SKM-1 (cell line): ENCODE results near the gene PIGT.

Experiments
- DNase-seq: peaks from one replicate; lab custom pipeline; 2025; ENCODE audit not compliant: unreplicated experiment; lab: John Stamatoyannopoulos, UW

The PIGT gene

DNA sequence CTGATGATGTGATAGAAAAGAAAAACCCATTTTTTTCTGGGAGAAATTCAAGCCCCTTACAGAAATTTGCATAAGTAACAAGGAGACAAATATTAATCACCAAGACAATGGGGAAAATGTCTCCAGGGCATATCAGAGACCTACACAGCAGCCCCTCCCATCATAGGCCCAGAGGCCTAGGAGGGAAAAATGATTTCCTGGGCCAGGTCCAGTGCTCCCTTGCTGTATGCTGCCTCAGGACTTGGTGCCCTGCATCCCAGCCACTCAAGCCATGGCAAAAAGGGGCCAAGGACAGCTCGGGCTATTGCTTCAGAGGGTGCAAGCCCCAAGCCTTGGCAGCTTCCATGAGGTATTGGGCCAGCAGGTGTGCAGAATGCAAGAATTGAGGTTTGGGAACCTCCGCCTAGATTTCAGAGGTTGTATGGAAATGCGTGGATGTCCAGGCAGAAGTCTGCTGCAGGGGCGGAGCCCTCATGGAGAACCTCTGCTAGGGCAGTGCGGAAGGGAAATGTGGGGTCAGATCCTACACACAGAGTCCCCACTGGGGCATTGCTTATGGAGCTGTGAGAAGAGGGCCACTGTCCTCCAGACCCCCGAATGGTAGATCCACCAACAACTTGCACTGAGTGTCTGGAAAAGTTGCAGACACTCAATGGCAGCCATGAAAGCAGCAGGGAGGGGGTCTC is 15.5 kb upstream of the PIGT start:
- no peak for DNase-seq

GRCh38 chr20:45402946-45403345 is 13.0 kb upstream of the PIGT start:
- no peak for DNase-seq

GRCh38 chr20:45404438-45404837 is 11.5 kb upstream of the PIGT start:
- no peak for DNase-seq

DNA sequence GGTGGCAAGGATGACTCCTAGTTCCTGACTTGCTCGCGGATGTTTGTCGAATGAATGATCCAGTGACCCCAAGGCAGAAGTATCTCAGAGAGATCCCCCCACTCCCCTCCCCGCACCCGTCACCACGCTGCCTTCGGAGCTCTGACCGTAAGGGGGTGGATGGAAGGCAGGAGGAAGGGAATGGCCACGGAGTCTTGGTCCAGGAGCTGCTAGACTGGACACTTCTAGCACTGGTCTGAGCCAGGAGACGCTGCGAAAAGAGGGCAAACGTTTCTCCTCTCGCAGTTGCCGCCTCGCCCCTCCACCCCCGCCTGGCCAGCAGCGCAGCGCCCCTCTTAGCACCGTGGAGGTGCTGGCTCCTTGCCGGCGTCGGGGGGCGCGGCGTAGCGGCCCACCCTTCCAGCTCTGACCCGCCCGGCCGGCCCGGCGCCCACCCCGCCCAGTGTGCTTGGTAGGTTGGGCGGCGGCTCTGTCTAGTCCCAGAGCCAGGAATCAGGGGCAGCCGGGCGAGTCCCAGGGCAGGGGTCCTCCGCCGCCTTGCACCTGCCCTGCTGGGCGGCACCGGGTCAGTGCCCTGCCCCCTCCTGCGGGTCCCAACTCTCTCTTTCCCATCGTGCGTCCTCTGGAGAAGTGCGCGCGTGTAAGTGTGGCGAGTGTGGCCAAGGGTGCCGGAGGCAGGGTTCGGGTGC is 10.2 kb upstream of the PIGT start:
- no peak for DNase-seq

- DNase-seq, result no peak
Measured at GRCh38 chr20:45406260-45407066, 9.5 kb upstream of the PIGT start.

DNA sequence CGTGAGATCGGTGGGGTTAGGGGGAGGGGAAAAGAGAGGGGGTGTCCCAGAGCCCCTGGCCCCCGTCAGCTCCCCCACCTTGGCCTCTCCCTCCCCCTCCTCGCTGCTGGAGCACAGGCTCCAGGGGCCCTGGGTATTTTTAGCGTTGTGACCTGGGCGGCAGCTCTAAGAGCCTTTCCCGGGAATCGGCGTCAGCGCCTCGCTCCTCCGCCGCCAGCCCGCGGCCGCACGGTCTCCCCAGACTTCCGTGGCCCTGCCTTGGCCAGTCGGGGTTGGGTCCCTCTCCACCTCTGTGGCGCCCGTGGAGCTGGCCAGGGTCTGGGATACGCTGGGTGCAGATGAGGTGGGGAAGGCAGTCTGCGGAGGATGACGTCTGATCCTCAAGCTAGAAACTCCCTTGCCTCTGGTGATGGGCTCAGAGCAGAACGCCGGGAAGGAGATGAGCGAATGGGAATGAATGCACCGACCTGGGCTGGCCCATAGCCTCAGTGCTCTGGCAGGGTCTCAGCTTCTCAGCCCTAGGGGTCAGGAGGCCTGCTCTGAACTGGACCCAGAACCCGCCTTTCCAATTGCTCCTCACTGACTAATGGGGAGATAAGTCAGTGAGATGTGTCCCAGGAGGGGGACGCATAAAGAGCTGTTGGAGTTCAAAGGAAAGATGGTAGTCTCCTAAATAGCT is 8.7 kb upstream of the PIGT start:
- no peak for DNase-seq

- DNase-seq, result no peak
Measured at GRCh38 chr20:45407783-45408645, 7.9 kb upstream of the PIGT start, which contains the start of gene DBNDD2. TSS of gene DBNDD2 (plus strand) at chr20:45408289. CDS start at chr20:45408468, 179 bp downstream.

- DNase-seq, result no peak
Measured at GRCh38 chr20:45408646-45409213, 7.2 kb upstream of the PIGT start.

DNA sequence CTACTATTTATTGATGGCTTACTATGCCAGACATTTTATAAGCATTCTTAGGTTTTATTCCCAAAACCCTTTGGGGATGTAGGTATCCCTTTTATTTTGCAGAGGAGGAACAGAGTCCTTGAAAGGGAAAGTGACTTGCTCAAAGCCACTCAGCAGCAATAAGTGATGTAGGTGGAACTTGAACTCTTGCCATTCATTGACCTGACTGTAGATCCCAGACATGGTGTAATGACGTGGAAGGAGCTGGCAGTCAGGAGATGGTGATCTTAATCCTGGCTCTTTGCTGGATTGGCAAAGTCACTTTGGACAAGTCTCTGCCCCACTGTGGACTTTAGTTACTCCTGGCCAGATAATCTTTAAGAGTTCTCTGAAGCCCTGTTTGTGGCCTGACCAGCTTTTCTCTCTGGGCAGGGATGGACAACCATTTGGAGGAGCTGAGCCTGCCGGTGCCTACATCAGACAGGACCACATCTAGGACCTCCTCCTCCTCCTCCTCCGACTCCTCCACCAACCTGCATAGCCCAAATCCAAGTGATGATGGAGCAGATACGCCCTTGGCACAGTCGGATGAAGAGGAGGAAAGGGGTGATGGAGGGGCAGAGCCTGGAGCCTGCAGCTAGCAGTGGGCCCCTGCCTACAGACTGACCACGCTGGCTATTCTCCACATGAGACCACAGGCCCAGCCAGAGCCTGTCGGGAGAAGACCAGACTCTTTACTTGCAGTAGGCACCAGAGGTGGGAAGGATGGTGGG is 6.2 kb upstream of the PIGT start:
- no peak for DNase-seq

GRCh38 chr20:45410887-45411286 is 5.1 kb upstream of the PIGT start:
- no peak for DNase-seq

DNA sequence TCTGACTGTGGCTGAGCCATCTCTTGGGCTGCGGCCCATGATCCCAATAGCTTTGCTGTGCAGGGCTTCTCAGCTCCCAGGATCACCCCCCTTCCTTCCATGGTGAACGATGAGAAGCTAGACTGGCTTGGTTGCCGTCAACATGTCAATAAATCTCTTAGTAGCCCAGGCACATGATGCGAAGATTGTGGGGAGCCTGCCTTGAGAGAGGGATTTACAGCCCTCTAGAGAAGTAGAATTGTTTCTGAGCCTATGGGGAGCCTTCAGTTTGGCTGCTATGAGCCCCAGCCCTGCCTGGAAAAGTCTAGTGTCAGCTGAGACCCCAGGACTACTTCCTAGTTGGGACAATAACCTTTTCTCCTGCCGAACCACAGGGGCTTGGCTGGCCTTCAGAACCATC is 3.3 kb upstream of the PIGT start:
- DNase-seq, result no peak

DNA sequence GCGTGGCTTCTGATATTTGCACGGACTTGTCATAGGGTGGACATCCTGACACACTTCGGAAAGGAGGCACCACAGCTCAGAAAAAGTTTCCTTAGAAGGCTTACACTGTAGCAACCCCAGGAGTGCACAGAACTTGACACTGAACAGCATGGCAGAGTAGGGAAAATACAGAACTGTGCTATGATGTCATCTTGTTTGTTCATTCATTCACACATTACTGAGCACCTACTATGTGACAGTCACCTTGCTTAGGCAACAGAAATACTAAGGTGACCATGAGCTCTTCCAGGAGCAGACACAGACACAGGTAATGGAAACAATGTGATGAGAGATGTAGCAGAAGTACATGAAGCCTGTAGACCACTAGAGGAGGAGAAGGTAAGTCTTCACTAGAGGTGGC is 2.5 kb upstream of the PIGT start:
- no peak for DNase-seq

- no peak for DNase-seq
Measured at GRCh38 chr20:45416917-45417316, 976 bp downstream of the PIGT start.

DNA sequence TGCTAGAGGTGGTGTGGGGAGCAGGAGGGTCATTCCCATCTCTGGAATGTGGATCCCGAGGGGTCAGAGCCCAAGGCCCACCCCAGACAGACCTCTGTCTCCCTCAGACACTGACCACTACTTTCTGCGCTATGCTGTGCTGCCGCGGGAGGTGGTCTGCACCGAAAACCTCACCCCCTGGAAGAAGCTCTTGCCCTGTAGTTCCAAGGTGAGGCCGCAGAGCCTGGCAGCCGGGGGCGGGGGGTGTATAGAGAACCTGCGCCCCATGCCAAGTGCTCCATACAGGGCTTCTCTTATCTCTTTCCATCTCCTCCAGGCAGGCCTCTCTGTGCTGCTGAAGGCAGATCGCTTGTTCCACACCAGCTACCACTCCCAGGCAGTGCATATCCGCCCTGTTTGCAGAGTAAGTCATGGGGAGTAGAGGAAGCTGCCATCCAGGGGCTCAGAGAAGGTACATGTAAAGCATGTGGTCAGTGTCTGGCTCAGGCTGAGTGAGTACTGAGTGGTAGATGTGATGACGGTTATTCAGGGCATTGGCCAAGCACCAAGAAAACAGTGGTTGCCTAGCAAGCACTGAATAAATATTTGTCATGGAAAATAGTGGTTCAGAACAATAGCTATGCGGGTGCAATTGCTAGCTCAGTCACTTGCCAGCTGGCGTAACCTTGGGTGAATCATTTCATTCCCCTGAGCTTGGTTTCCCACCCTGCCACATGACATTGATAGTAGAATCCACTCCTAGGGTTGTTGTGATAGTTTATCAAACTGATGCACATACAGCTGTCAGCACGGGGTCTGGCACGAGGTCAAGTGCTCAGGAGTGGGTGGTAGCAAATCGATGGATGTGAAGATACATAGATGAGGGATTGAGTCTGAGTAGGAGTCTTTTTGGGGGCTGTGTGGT is 3.5 kb downstream of the PIGT start:
- no peak for DNase-seq

GRCh38 chr20:45420125-45420524 is 4.2 kb downstream of the PIGT start:
- DNase-seq, result no peak

DNA sequence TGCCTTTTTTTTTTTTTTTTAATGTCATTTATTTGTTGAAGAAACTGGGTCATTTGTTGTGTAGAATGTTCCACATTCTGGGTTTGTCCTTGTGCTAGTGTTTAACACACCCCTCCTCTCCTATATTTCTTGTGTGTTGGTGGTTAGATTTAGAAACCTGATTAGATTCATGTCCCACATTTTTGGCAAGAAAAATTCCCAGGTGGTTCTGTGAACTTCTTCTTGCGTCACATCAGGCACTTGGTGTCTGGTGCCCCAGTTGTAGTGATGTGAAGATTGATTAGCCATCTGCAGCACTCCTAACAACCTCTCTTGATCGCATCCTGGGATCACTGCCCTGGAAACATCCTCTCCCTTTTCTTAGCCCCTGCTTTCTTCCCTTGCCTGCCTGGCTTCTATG is 7.8 kb downstream of the PIGT start:
- no peak for DNase-seq

DNA sequence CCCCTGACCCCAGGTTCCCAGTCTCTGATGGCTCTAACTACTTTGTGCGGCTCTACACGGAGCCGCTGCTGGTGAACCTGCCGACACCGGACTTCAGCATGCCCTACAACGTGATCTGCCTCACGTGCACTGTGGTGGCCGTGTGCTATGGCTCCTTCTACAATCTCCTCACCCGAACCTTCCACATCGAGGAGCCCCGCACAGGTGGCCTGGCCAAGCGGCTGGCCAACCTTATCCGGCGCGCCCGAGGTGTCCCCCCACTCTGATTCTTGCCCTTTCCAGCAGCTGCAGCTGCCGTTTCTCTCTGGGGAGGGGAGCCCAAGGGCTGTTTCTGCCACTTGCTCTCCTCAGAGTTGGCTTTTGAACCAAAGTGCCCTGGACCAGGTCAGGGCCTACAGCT is 9.6 kb downstream of the PIGT start:
- DNase-seq, result no peak

DNA sequence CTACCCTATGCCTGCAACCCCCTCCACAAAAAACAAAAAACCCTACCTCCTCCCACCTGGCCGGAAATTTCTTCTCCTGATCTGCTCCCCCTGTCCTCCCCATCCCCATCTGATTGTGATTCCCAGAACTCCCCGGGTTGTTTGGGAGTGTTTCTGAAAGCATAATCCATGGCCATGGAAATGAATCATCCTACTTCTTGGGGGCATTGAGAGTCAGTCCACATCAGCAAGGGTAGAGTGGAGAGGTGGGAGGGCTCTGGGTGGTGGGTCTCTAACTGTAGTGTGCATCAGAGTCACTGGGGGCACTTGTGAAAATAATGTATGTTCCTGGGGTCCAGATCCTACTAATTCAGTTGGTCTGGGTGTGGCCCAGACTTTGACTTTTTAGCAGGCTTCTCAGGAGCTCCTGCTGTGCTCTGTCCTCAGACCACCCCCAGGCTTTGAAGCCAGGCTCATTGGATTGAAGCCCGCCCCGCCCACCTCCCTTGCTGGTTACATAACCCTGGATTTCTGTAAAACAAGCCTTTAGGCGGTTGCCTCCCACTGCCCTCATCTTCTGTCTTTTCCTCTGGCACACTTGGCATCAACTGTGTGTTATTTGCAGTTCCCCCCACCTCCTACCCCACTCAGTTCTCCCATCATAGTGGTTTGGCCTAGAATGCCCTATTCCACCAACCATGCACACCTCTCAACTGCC is 10.5 kb downstream of the PIGT start:
- DNase-seq, result no peak
